Neural cell (in vitro differentiated cells): Measurements from ENCODE around the gene FLYWCH2.

Source experiments
- CTCF ChIP-seq: fragments of 450-650 bp; IDR thresholded peaks from 2 replicates; pipeline ENCODE4 v1.5.1; 2014; ENCODE audit warnings: antibody characterized with exemption, mild to moderate bottlenecking, moderate library complexity; ENCODE audit not compliant: poor library complexity, severe bottlenecking
- EP300 ChIP-seq: fragments of 450-650 bp; conservative IDR thresholded peaks from 2 replicates; pipeline ENCODE4 v1.6.1; 2014; ENCODE audit warnings: antibody characterized with exemption, mild to moderate bottlenecking, moderate library complexity; ENCODE audit not compliant: poor library complexity, severe bottlenecking
- EZH2 ChIP-seq: fragments of 200-600, 300-800 bp; shearing (Covaris generic), sonication (generic); IDR thresholded peaks from 2 replicates; pipeline ENCODE4 v1.6.1; 2014; ENCODE audit warnings: antibody characterized with exemption, low read length, borderline replicate concordance, mild to moderate bottlenecking; ENCODE audit not compliant: insufficient read depth, poor library complexity, severe bottlenecking
- POLR2AphosphoS5 ChIP-seq: IDR thresholded peaks from 2 replicates; pipeline ENCODE4 v1.6.1; 2012
- RAD21 ChIP-seq: fragments of 450-650 bp; conservative IDR thresholded peaks from 2 replicates; pipeline ENCODE4 v1.6.1; 2014; ENCODE audit warnings: antibody characterized with exemption, mild to moderate bottlenecking, moderate library complexity
- SMC3 ChIP-seq: fragments of 450-650 bp; conservative IDR thresholded peaks from 2 replicates; pipeline ENCODE4 v1.6.1; 2014; ENCODE audit warnings: antibody characterized with exemption, mild to moderate bottlenecking, moderate library complexity; ENCODE audit not compliant: poor library complexity
- TAF1 ChIP-seq: IDR thresholded peaks from 2 replicates; pipeline ENCODE4 v1.6.1; 2012; ENCODE audit warnings: low read depth
- TF ChIP-seq, protein P1 (sequence below): IDR thresholded peaks from 2 replicates; pipeline ENCODE4 v1.6.1; 2012; ENCODE audit warnings: borderline replicate concordance

GRCh38 chr16:2854700-2855309 lies 28.2 kb upstream of the FLYWCH2 start:
- TF ChIP-seq CTCF (no peak), EP300 (no peak), EZH2 (no peak), RAD21 (no peak), POLR2AphosphoS5 (no peak), TAF1 (no peak), SMC3 (no peak)
- TF ChIP-seq, protein P1, sequence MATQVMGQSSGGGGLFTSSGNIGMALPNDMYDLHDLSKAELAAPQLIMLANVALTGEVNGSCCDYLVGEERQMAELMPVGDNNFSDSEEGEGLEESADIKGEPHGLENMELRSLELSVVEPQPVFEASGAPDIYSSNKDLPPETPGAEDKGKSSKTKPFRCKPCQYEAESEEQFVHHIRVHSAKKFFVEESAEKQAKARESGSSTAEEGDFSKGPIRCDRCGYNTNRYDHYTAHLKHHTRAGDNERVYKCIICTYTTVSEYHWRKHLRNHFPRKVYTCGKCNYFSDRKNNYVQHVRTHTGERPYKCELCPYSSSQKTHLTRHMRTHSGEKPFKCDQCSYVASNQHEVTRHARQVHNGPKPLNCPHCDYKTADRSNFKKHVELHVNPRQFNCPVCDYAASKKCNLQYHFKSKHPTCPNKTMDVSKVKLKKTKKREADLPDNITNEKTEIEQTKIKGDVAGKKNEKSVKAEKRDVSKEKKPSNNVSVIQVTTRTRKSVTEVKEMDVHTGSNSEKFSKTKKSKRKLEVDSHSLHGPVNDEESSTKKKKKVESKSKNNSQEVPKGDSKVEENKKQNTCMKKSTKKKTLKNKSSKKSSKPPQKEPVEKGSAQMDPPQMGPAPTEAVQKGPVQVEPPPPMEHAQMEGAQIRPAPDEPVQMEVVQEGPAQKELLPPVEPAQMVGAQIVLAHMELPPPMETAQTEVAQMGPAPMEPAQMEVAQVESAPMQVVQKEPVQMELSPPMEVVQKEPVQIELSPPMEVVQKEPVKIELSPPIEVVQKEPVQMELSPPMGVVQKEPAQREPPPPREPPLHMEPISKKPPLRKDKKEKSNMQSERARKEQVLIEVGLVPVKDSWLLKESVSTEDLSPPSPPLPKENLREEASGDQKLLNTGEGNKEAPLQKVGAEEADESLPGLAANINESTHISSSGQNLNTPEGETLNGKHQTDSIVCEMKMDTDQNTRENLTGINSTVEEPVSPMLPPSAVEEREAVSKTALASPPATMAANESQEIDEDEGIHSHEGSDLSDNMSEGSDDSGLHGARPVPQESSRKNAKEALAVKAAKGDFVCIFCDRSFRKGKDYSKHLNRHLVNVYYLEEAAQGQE = no peak
